Embryonic facial prominence (tissue), 1 donor: Measurements from ENCODE around the gene TRPM2.
"Not testable (repeated sequence)": the region's sequence is repeated elsewhere in the genome, so short reads cannot be mapped to it uniquely, and the experiment has no call there.

Source experiments
- DNase-seq: peaks from one replicate; pipeline ENCODE4 v3.0.0-alpha.2; 2016; ENCODE audit errors: extremely low spot score

TRPM2 gene

GRCh38 chr21:44462086-44462833 lies 108.8 kb downstream of the TRPM2 start:
- DNase-seq, result no peak

GRCh38 chr21:44462834-44463200 lies 109.4 kb downstream of the TRPM2 start:
- no peak for DNase-seq

GRCh38 chr21:44463724-44464123 lies 110.3 kb downstream of the TRPM2 start:
- no peak for DNase-seq

GRCh38 chr21:44464351-44464750 lies 110.9 kb downstream of the TRPM2 start:
- DNase-seq, result no peak

- DNase-seq, result no peak
Measured at GRCh38 chr21:44466351-44466954, 113.0 kb downstream of the TRPM2 start.

- DNase-seq, result no peak
Measured at GRCh38 chr21:44466996-44467858, 113.8 kb downstream of the TRPM2 start.

- DNase-seq, result no peak
Measured at GRCh38 chr21:44467859-44468195, 114.4 kb downstream of the TRPM2 start.

- no peak for DNase-seq
Measured at GRCh38 chr21:44471341-44471740, 117.9 kb downstream of the TRPM2 start.

GRCh38 chr21:44471996-44472395 lies 118.6 kb downstream of the TRPM2 start:
- DNase-seq, result no peak

GRCh38 chr21:44473915-44474555 lies 120.6 kb downstream of the TRPM2 start:
- no peak for DNase-seq

GRCh38 chr21:44475266-44475845 lies 121.9 kb downstream of the TRPM2 start:
- DNase-seq, result no peak

- no peak for DNase-seq
Measured at GRCh38 chr21:44477131-44477530, 123.7 kb downstream of the TRPM2 start.

GRCh38 chr21:44477712-44478111 lies 124.3 kb downstream of the TRPM2 start:
- DNase-seq, result no peak

GRCh38 chr21:44478124-44478800 lies 124.8 kb downstream of the TRPM2 start:
- no peak for DNase-seq

- DNase-seq, result no peak
Measured at GRCh38 chr21:44478801-44479167, 125.4 kb downstream of the TRPM2 start.

GRCh38 chr21:44479556-44480199 lies 126.3 kb downstream of the TRPM2 start:
- DNase-seq, result not testable (repeated sequence)

- no peak for DNase-seq
Measured at GRCh38 chr21:44480200-44481053, 127.0 kb downstream of the TRPM2 start.

GRCh38 chr21:44482581-44483287 lies 129.3 kb downstream of the TRPM2 start:
- no peak for DNase-seq
